ENCODE data around the gene TRIP11.
"Not testable (repeated sequence)": the region's sequence is repeated elsewhere in the genome, so short reads cannot be mapped to it uniquely, and the experiment has no call there.

- TF ChIP-seq CTCF (IDR thresholded peaks at IDR 0.05; ENCODE audit: low read length); EZH2 (IDR thresholded peaks at IDR 0.05; ENCODE audit: borderline replicate concordance, low read length): not testable (repeated sequence)
Observed at GRCh38 chr14:92041766-92042165, 1.9 kb upstream of the TRIP11 start.
